DOHH2 (cell line): ENCODE results near the gene CNGA3.

ENCODE experiments used
- EZH2phosphoT487 ChIP-seq: fragments of 200-600 bp; sonication (generic); IDR thresholded peaks from 2 replicates; pipeline ENCODE4 v1.6.1; 2017; ENCODE audit warnings: borderline replicate concordance, mild to moderate bottlenecking, antibody characterized with exemption, low read length, moderate library complexity, mixed read lengths
- TF ChIP-seq, protein P1 (sequence below): fragments of 200-600 bp; sonication (generic); IDR thresholded peaks from one replicate; pipeline ENCODE4 v1.5.1; 2014; ENCODE audit warnings: antibody characterized with exemption, mild to moderate bottlenecking, low read depth, low read length; ENCODE audit not compliant: poor library complexity, severe bottlenecking

GRCh38 chr2:98382739-98383138, 36.5 kb downstream of the CNGA3 start:
- TF ChIP-seq, protein P1, sequence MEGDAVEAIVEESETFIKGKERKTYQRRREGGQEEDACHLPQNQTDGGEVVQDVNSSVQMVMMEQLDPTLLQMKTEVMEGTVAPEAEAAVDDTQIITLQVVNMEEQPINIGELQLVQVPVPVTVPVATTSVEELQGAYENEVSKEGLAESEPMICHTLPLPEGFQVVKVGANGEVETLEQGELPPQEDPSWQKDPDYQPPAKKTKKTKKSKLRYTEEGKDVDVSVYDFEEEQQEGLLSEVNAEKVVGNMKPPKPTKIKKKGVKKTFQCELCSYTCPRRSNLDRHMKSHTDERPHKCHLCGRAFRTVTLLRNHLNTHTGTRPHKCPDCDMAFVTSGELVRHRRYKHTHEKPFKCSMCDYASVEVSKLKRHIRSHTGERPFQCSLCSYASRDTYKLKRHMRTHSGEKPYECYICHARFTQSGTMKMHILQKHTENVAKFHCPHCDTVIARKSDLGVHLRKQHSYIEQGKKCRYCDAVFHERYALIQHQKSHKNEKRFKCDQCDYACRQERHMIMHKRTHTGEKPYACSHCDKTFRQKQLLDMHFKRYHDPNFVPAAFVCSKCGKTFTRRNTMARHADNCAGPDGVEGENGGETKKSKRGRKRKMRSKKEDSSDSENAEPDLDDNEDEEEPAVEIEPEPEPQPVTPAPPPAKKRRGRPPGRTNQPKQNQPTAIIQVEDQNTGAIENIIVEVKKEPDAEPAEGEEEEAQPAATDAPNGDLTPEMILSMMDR = no peak
- no peak for TF ChIP-seq EZH2phosphoT487
